ENCODE results near the gene NFKBIA.

NFKBIA gene

DNA sequence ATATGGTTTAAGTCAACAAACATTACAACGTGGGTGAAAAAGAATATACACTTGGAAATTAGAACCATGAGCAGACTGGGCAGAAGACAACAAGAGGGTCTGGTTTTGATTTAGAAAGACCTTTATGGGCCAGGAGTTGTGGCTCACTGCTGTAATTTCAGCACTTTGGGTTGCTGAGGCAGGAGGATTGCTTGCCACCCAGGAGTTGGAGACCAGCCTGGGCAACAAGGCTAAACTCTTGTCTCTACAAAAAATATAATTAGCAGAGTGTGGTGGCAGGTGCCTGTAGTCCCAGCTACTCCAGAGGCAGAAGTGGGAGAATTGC lies 2.7 kb upstream of the NFKBIA start:
- no peak overlapping the region for H3K4me2 ChIP-seq
- H3K79me2 ChIP-seq (ENCODE audit: insufficient read depth, low read depth) = peaks cover 13% of the 10 kb centered on the region
- H3K27me3 ChIP-seq (ENCODE audit: insufficient read depth, low read depth) = no peaks in the 10 kb centered on the region
- H3K4me3 ChIP-seq (IDR thresholded peaks at IDR 0.05; ENCODE audit: insufficient read depth, low read depth, low read length) = no peak overlapping the region
- H3K4me1 ChIP-seq (ENCODE audit: low read depth, poor library complexity, severe bottlenecking) = peaks cover 32% of the 10 kb centered on the region
- H2AFZ ChIP-seq (ENCODE audit: low read depth) = no peak overlapping the region
- H4K20me1 ChIP-seq (ENCODE audit: insufficient read depth) = no peaks in the 10 kb centered on the region
- no peak overlapping the region for H3K9ac ChIP-seq
- H3K27ac ChIP-seq = no peak overlapping the region
- TF ChIP-seq, protein P1, sequence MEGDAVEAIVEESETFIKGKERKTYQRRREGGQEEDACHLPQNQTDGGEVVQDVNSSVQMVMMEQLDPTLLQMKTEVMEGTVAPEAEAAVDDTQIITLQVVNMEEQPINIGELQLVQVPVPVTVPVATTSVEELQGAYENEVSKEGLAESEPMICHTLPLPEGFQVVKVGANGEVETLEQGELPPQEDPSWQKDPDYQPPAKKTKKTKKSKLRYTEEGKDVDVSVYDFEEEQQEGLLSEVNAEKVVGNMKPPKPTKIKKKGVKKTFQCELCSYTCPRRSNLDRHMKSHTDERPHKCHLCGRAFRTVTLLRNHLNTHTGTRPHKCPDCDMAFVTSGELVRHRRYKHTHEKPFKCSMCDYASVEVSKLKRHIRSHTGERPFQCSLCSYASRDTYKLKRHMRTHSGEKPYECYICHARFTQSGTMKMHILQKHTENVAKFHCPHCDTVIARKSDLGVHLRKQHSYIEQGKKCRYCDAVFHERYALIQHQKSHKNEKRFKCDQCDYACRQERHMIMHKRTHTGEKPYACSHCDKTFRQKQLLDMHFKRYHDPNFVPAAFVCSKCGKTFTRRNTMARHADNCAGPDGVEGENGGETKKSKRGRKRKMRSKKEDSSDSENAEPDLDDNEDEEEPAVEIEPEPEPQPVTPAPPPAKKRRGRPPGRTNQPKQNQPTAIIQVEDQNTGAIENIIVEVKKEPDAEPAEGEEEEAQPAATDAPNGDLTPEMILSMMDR (conservative IDR thresholded peaks at IDR 0.05; ENCODE audit: low read depth, low read length) = peak; percentile 18; the same call in 1 of the 2 replicates
- 0 out of 2 replicates have a peak, but pooled peaks cover 6% of the 10 kb centered on the region for H3K36me3 ChIP-seq (ENCODE audit: insufficient read depth)

DNA sequence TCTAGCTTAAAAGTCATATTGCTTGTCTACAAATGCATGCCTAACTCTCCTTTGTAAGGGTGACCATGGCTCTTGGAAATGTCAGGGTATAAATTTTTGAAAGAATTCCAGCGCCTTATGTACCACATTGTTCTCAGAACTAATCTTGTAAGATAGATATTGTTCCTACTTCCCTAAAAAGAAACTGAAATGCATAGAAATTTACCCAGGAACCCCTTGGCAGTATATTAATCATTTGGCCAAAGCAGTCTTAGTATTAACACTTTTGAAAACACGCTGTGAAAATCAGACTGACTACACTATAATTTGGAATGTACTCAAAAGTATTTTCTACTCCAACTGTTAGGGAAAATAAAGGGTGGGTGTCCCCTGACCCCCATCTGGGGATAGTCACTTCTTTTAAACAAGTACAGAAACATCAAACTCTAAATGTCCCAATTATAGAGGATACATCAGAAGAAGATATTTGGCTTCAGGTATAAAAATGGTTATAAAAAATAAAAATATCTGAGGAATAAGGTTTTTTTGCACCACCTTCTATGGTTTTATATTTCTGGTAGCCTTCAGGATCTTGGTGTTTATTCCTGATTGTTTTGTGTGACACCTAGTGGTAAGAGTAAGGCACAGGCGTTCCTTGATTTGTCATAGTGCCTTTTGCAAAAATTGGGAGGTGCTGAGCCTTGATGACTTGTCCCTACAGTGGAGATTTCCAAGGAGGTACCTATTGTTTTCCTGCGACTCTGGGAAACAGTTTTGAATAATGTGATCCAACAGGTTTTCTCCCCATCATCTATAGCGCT lies 2.2 kb upstream of the NFKBIA start:
- Histone ChIP-seq H3K9ac (no peak overlapping the region), H3K4me2 (peak overlapping the region; percentile 7; the same call in 1 of the 2 replicates), H3K4me1 (ENCODE audit: low read depth, poor library complexity, severe bottlenecking) (peaks cover 38% of the 10 kb centered on the region), H3K4me3 (IDR thresholded peaks at IDR 0.05; ENCODE audit: insufficient read depth, low read depth, low read length) (no peak overlapping the region), H3K79me2 (ENCODE audit: insufficient read depth, low read depth) (peaks cover 17% of the 10 kb centered on the region), H3K36me3 (ENCODE audit: insufficient read depth) (0 out of 2 replicates have a peak, but pooled peaks cover 11% of the 10 kb centered on the region), H3K27me3 (ENCODE audit: insufficient read depth, low read depth) (no peaks in the 10 kb centered on the region), H2AFZ (ENCODE audit: low read depth) (no peak overlapping the region), H4K20me1 (ENCODE audit: insufficient read depth) (no peaks in the 10 kb centered on the region), H3K27ac (no peak overlapping the region)
- TF ChIP-seq, protein P1 (conservative IDR thresholded peaks at IDR 0.05; ENCODE audit: low read depth, low read length) = peak; percentile 61; the same call in 1 of the 2 replicates

DNA sequence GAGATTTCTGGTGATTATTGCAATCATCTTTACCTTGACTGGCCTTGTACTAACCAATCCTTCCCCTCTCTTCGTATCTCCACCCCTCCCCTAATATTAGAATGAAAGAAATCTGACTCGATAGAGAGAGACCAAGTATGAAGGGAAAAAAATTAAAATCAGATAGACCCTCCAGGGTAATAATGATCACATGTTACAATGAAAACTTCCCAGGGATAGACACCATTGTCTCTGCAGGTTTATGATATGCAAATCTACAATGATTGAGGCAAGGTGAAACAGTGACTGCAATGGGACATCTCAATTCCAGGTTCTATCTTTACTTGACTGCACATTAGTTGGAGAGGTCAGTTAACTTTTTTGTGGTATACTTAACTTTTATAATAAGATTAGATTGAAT lies 1.5 kb upstream of the NFKBIA start:
- H3K79me2 ChIP-seq (ENCODE audit: insufficient read depth, low read depth) = peaks cover 17% of the 10 kb centered on the region
- peaks cover 15% of the 10 kb centered on the region; the same call in 1 of the 2 replicates for H3K36me3 ChIP-seq (ENCODE audit: insufficient read depth)
- peak overlapping the region; percentile 98 for H3K27ac ChIP-seq
- no peak overlapping the region for H3K4me3 ChIP-seq (IDR thresholded peaks at IDR 0.05; ENCODE audit: insufficient read depth, low read depth, low read length)
- no peaks in the 10 kb centered on the region for H4K20me1 ChIP-seq (ENCODE audit: insufficient read depth)
- H3K4me1 ChIP-seq (ENCODE audit: low read depth, poor library complexity, severe bottlenecking) = peaks cover 43% of the 10 kb centered on the region
- no peak overlapping the region for H2AFZ ChIP-seq (ENCODE audit: low read depth)
- H3K9ac ChIP-seq = no peak overlapping the region
- peak overlapping the region; percentile 91; the same call in 1 of the 2 replicates for H3K4me2 ChIP-seq
- TF ChIP-seq, protein P1 (conservative IDR thresholded peaks at IDR 0.05; ENCODE audit: low read depth, low read length) = no peak
- H3K27me3 ChIP-seq (ENCODE audit: insufficient read depth, low read depth) = no peaks in the 10 kb centered on the region

DNA sequence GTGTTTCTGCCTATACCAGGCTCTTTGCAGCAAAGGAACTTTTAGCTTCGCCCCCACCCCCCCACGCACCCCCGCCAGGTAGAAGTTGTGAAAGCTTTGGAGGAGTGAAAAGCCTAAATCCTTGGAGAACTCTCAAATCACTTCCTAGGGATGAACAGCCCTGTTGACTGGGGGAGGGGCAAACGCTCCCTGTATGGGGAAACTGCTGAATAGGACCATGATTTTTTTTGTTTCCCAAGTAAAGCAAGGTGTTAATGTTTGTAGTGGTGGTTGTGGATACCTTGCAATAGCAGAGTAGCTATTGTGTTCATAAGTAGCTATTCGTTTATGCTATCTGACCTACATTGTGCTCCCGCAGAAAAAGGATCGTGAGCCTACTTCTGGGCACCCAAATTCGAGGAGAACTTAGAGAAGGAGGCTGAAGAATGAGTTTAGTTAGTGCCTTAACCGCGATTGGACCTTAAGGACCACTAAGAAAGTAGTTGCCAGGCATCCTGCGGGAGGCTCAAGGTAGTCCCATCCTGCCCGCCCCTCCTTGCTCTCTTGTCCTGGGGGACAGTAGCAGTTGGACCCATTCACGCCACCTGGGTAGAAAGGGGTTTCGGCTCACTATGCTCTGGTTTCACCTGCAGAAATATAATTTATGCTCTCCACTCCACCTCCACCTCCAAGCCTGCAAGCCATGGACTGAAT lies 901 bp upstream of the NFKBIA start:
- Histone ChIP-seq H3K4me1 (ENCODE audit: low read depth, poor library complexity, severe bottlenecking) (peaks cover 43% of the 10 kb centered on the region), H3K36me3 (ENCODE audit: insufficient read depth) (peaks cover 15% of the 10 kb centered on the region; the same call in 1 of the 2 replicates), H2AFZ (ENCODE audit: low read depth) (peak overlapping the region; percentile 57), H3K4me3 (IDR thresholded peaks at IDR 0.05; ENCODE audit: insufficient read depth, low read depth, low read length) (no peak overlapping the region), H3K79me2 (ENCODE audit: insufficient read depth, low read depth) (peaks cover 17% of the 10 kb centered on the region), H3K27me3 (ENCODE audit: insufficient read depth, low read depth) (no peaks in the 10 kb centered on the region), H3K9ac (peak overlapping the region; percentile 97), H3K27ac (peak overlapping the region; percentile 98), H4K20me1 (ENCODE audit: insufficient read depth) (no peaks in the 10 kb centered on the region), H3K4me2 (peak overlapping the region; percentile 91)
- TF ChIP-seq, protein P1 (conservative IDR thresholded peaks at IDR 0.05; ENCODE audit: low read depth, low read length) = no peak

Measured in KMS-11 (cell line).